GM21515 (cell line): ENCODE data around the gene TRABD2B.

Source experiments
- ATAC-seq: cut with Tn5 transposase; IDR thresholded peaks from one replicate; pipeline ENCODE4 v1.9.1; 2021; ENCODE audit not compliant: unreplicated experiment

The TRABD2B gene

DNA sequence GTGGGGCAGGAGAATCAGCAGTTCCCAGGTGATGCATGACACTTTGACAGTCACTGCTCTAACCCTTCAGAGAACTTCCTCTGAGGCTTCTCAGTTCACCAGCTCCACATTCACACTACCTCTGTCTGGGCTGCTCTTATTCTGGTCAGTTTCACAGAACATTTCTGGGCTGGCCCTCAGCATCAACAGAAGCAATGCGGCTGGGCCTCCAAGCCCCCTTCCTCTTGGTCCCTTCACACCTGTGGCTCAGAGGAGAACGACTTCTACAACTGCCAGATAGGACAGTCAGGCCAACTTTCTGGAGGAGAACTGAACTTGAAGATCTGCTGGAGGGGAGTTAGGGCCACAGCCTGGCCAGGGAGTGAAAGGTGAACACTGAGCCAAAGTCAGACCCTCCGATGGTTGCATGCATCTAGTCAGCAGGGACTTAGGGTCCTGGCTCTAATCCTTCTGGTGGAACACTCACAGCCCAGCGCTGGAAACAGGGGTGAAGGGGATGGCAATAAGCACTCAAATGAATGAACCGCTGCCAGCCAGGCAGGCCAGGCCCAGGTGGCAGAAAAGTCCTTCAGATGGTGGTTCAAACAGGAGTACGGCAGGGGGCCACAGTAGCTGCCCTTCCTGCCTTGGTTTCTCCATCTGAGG, 285.2 kb downstream of the TRABD2B start:
- no peak for ATAC-seq

DNA sequence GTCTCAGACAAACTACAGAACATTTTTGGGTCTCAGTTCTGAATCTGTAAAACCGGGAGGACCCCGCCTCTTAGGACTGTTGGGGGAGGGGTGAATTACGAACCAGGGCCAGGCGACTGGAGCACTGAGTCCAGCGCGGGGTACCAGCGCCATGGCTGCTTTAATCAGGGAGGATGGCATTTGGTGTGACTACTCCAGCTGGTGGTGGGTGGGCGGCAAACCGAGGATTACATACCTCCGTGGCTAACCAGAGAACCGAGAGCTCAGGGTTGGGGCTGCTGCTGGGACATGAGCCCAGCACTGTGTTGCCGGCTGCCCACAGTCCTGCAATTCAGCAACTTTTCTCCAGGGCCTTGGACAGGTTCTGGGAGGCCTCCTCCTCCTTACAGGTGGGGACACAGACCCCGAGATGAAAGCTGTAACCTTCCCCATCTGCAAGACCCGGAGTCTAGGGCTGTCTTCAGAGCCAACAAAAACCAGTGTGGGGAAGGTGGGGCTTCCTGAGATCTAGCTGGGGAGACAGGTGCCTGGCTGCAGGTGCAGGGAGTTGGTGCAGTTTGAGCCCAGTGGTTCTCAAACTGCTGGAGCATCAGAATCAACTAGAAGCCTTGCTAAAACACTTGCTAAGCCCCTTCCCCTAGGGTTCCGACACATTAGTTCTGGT, 285.9 kb downstream of the TRABD2B start:
- no peak for ATAC-seq
